ENCODE results near the gene DDX5.

GRCh38 chr17:64458756-64459155 is 47.3 kb downstream of the DDX5 start:
- TF ChIP-seq CTCF (conservative IDR thresholded peaks at IDR 0.05; ENCODE audit: low read depth, low read length) (no peak), ELK1 (IDR thresholded peaks at IDR 0.05; ENCODE audit: borderline replicate concordance, low read depth, low read length) (no peak)

Data from IMR-90 (cell line).